CD8-positive, alpha-beta memory T cell (primary cell): ENCODE measurements around the gene NYAP2. TPM values are rescaled to one million over a fixed set of nuclear protein-coding genes. Genes with fewer than 3 reads are reported as not detected.

Experiments
- CTCF ChIA-PET: fragments of 350-600 bp; sonication (Branson Sonifier 250); formaldehyde crosslinking; loops from one replicate; lab custom pipeline; 2021; ENCODE audit warnings: antibody characterized with exemption; lab: Charles Lee
- POLR2A ChIA-PET: fragments of 350-600 bp; sonication (Branson Sonifier 250); formaldehyde crosslinking; loops from one replicate; lab custom pipeline; 2021; ENCODE audit warnings: antibody characterized with exemption; lab: Charles Lee
- DNase-seq, 5 donors: peaks; one replicate each; pipeline versions ENCODE4 v3.0.0 to v3.0.0-alpha.2; 2020 to 2022; ENCODE audit warnings: mixed read lengths in 1 of 5
- H3K27ac ChIP-seq: one replicate; pipeline ENCODE4 v1.7.0; 2013; ENCODE audit warnings: low read depth, mild to moderate bottlenecking, low read length, moderate library complexity
- H3K27me3 ChIP-seq: 2 replicates; pipeline ENCODE4 v1.7.0; 2013; ENCODE audit warnings: low read length, mild to moderate bottlenecking; ENCODE audit not compliant: insufficient read depth, poor library complexity, severe bottlenecking
- H3K36me3 ChIP-seq: 2 replicates; pipeline ENCODE4 v1.7.0; 2013; ENCODE audit warnings: mild to moderate bottlenecking, low read length, moderate library complexity; ENCODE audit not compliant: insufficient read depth
- H3K4me1 ChIP-seq: 2 replicates; pipeline ENCODE4 v1.7.0; 2013; ENCODE audit warnings: mild to moderate bottlenecking, low read length, moderate library complexity; ENCODE audit not compliant: insufficient read depth
- H3K4me3 ChIP-seq: 2 replicates; pipeline ENCODE4 v1.7.0; 2013; ENCODE audit warnings: mild to moderate bottlenecking, low read length
- H3K9me3 ChIP-seq: 2 replicates; pipeline ENCODE4 v1.7.0; 2013; ENCODE audit warnings: mild to moderate bottlenecking, low read length
- H3K27ac Mint-ChIP-seq, 8 donors: one replicate each; pipeline ENCODE4 v1.8.0; 2020 to 2021; ENCODE audit warnings: mixed read lengths in 8 of 8, mild to moderate bottlenecking in 6 of 8, inconsistent platforms in 3 of 8, moderate library complexity in 3 of 8
- H3K27me3 Mint-ChIP-seq, 2 donors: one replicate each; pipeline ENCODE4 v1.8.0; 2020 to 2021; ENCODE audit warnings: mixed read lengths in 2 of 2, mild to moderate bottlenecking in 1 of 2, moderate library complexity in 1 of 2
- H3K36me3 Mint-ChIP-seq, 3 donors: one replicate each; pipeline ENCODE4 v1.8.0; 2020 to 2021; ENCODE audit warnings: mixed read lengths in 3 of 3, inconsistent platforms in 1 of 3, mild to moderate bottlenecking in 1 of 3
- H3K4me1 Mint-ChIP-seq, 3 donors: one replicate each; pipeline ENCODE4 v1.8.0; 2020 to 2021; ENCODE audit warnings: mixed read lengths in 3 of 3, inconsistent platforms in 1 of 3, mild to moderate bottlenecking in 1 of 3
- H3K4me3 Mint-ChIP-seq, 7 donors: one replicate each; pipeline ENCODE4 v1.8.0; 2020 to 2021; ENCODE audit warnings: mixed read lengths in 7 of 7, mild to moderate bottlenecking in 6 of 7, moderate library complexity in 4 of 7, inconsistent platforms in 2 of 7
- H3K9me3 Mint-ChIP-seq, 5 donors: one replicate each; pipeline ENCODE4 v1.8.0; 2020 to 2022; ENCODE audit warnings: mixed read lengths in 5 of 5, mild to moderate bottlenecking in 3 of 5, moderate library complexity in 2 of 5, inconsistent platforms in 1 of 5
- polyA plus RNA-seq: library from polyadenylated mRNA; unstranded; fragments of 300-500 nt; fragmentation: Illumina TruSeq; gene quantifications from one replicate; pipeline ENCODE4 v1.2.3, GENCODE V29; 2021
- total RNA-seq, 2 experiments: library from RNA; stranded (reverse); gene quantifications; one replicate each; pipeline ENCODE4 v1.2.3, GENCODE V29; 2021

Gene NYAP2
- total RNA-seq (not detected), polyA plus RNA-seq (not detected)

GRCh38 chr2:225399504-225399903, at the start of gene NYAP2:
Gene NYAP2 (plus strand): TSS chr2:225399710. CDS start chr2:225408881, 9,171 bp downstream.
- Histone ChIP-seq H3K27ac (no peak within 1 kb of the TSS), H3K36me3 (no peaks in the 10 kb centered on the region), H3K4me3 (no peak within 1 kb of the TSS), H3K9me3 (no peaks in the 10 kb centered on the region), H3K4me1 (no peaks in the 10 kb centered on the region), H3K27me3 (peaks cover 3% of the 10 kb centered on the region)
- Mint-ChIP-seq H3K27me3 (peaks cover 8 to 42% of the 10 kb centered on the region in 2 donors), H3K9me3 (peaks cover 0 to 3% (median 0%) of the 10 kb centered on the region in 5 donors), H3K4me1 (no peaks in the 10 kb centered on the region), H3K27ac (no peak within 1 kb of the TSS), H3K36me3 (no peaks in the 10 kb centered on the region), H3K4me3 (no peak within 1 kb of the TSS)
- ChIA-PET POLR2A (no interaction called here), CTCF (no interaction called here)
- no peak for DNase-seq

- POLR2A ChIA-PET: no interaction called here
- Histone ChIP-seq H3K9me3 (no peaks in the 10 kb centered on the region), H3K27me3 (no peaks in the 10 kb centered on the region), H3K27ac (no peak overlapping the region), H3K36me3 (no peaks in the 10 kb centered on the region), H3K4me3 (no peak overlapping the region), H3K4me1 (no peaks in the 10 kb centered on the region)
- Mint-ChIP-seq H3K36me3 (no peaks in the 10 kb centered on the region), H3K4me1 (no peaks in the 10 kb centered on the region), H3K27ac (no peak overlapping the region), H3K4me3 (no peak overlapping the region), H3K27me3 (peaks cover 4 to 44% of the 10 kb centered on the region in 2 donors), H3K9me3 (no peaks in the 10 kb centered on the region)
- no peak for DNase-seq
- CTCF ChIA-PET: no interaction called here
Observed at GRCh38 chr2:225353579-225354085, 45.9 kb upstream of the NYAP2 start.

- ChIA-PET POLR2A (no interaction called here), CTCF (no interaction called here)
- Histone ChIP-seq H3K36me3 (no peaks in the 10 kb centered on the region), H3K9me3 (no peaks in the 10 kb centered on the region), H3K4me3 (no peak overlapping the region), H3K27ac (no peak overlapping the region), H3K27me3 (no peaks in the 10 kb centered on the region), H3K4me1 (no peaks in the 10 kb centered on the region)
- no peak overlapping the region for H3K27ac Mint-ChIP-seq
- no peak overlapping the region for H3K4me3 Mint-ChIP-seq
- peaks cover 4 to 40% of the 10 kb centered on the region in 2 donors for H3K27me3 Mint-ChIP-seq
- DNase-seq: no peak
- no peaks in the 10 kb centered on the region for H3K4me1 Mint-ChIP-seq
- no peaks in the 10 kb centered on the region for H3K9me3 Mint-ChIP-seq
- no peaks in the 10 kb centered on the region for H3K36me3 Mint-ChIP-seq
Observed at GRCh38 chr2:225354281-225354774, 45.2 kb upstream of the NYAP2 start.

GRCh38 chr2:225355788-225356187, 43.7 kb upstream of the NYAP2 start:
- Mint-ChIP-seq H3K9me3 (no peaks in the 10 kb centered on the region), H3K27me3 (peaks cover 3 to 35% of the 10 kb centered on the region in 2 donors), H3K27ac (no peak overlapping the region), H3K36me3 (no peaks in the 10 kb centered on the region), H3K4me1 (no peaks in the 10 kb centered on the region), H3K4me3 (no peak overlapping the region)
- Histone ChIP-seq H3K4me1 (no peaks in the 10 kb centered on the region), H3K27me3 (no peaks in the 10 kb centered on the region), H3K36me3 (no peaks in the 10 kb centered on the region), H3K27ac (no peak overlapping the region), H3K9me3 (no peaks in the 10 kb centered on the region), H3K4me3 (no peak overlapping the region)
- ChIA-PET CTCF (no interaction called here), POLR2A (no interaction called here)
- DNase-seq: no peak

GRCh38 chr2:225366731-225367130, 32.8 kb upstream of the NYAP2 start:
- Mint-ChIP-seq H3K4me3 (no peak overlapping the region), H3K9me3 (no peaks in the 10 kb centered on the region), H3K4me1 (no peaks in the 10 kb centered on the region), H3K27ac (no peak overlapping the region), H3K27me3 (peaks cover 8 to 32% of the 10 kb centered on the region in 2 donors), H3K36me3 (no peaks in the 10 kb centered on the region)
- no peak for DNase-seq
- Histone ChIP-seq H3K27ac (no peak overlapping the region), H3K4me3 (no peak overlapping the region), H3K9me3 (no peaks in the 10 kb centered on the region), H3K27me3 (no peaks in the 10 kb centered on the region), H3K4me1 (no peaks in the 10 kb centered on the region), H3K36me3 (no peaks in the 10 kb centered on the region)
- CTCF ChIA-PET: no interaction called here
- POLR2A ChIA-PET: no interaction called here

GRCh38 chr2:225367482-225367881, 32.0 kb upstream of the NYAP2 start:
- Mint-ChIP-seq H3K27me3 (peaks cover 8 to 35% of the 10 kb centered on the region in 2 donors), H3K4me1 (no peaks in the 10 kb centered on the region), H3K27ac (no peak overlapping the region), H3K4me3 (no peak overlapping the region), H3K9me3 (no peaks in the 10 kb centered on the region), H3K36me3 (no peaks in the 10 kb centered on the region)
- Histone ChIP-seq H3K36me3 (no peaks in the 10 kb centered on the region), H3K27ac (no peak overlapping the region), H3K4me3 (no peak overlapping the region), H3K4me1 (no peaks in the 10 kb centered on the region), H3K27me3 (no peaks in the 10 kb centered on the region), H3K9me3 (no peaks in the 10 kb centered on the region)
- POLR2A ChIA-PET: no interaction called here
- no peak for DNase-seq
- CTCF ChIA-PET: no interaction called here

- Mint-ChIP-seq H3K9me3 (no peaks in the 10 kb centered on the region), H3K27me3 (peaks cover 5 to 39% of the 10 kb centered on the region in 2 donors), H3K36me3 (no peaks in the 10 kb centered on the region), H3K4me3 (no peak overlapping the region), H3K27ac (no peak overlapping the region), H3K4me1 (no peaks in the 10 kb centered on the region)
- ChIA-PET CTCF (no interaction called here), POLR2A (no interaction called here)
- Histone ChIP-seq H3K4me3 (no peak overlapping the region), H3K27me3 (no peaks in the 10 kb centered on the region), H3K9me3 (no peaks in the 10 kb centered on the region), H3K4me1 (no peaks in the 10 kb centered on the region), H3K36me3 (no peaks in the 10 kb centered on the region), H3K27ac (no peak overlapping the region)
- no peak for DNase-seq
Observed at GRCh38 chr2:225378984-225379383, 20.5 kb upstream of the NYAP2 start.

GRCh38 chr2:225379856-225380255, 19.7 kb upstream of the NYAP2 start:
- Mint-ChIP-seq H3K4me1 (no peaks in the 10 kb centered on the region), H3K9me3 (no peaks in the 10 kb centered on the region), H3K27me3 (peaks cover 7 to 40% of the 10 kb centered on the region in 2 donors), H3K36me3 (no peaks in the 10 kb centered on the region), H3K4me3 (no peak overlapping the region), H3K27ac (no peak overlapping the region)
- CTCF ChIA-PET: no interaction called here
- Histone ChIP-seq H3K27ac (no peak overlapping the region), H3K9me3 (no peaks in the 10 kb centered on the region), H3K27me3 (no peaks in the 10 kb centered on the region), H3K4me1 (no peaks in the 10 kb centered on the region), H3K4me3 (no peak overlapping the region), H3K36me3 (no peaks in the 10 kb centered on the region)
- POLR2A ChIA-PET: no interaction called here
- DNase-seq: no peak
